ENCODE measurements around the gene DPF1. TPM values are rescaled to one million over a fixed set of nuclear protein-coding genes. Genes with fewer than 3 reads are reported as not detected.

DPF1 gene
- total RNA-seq, 6 experiments from 2014 or later: 3.3 to 6.6 (median 5.7) TPM

DNA sequence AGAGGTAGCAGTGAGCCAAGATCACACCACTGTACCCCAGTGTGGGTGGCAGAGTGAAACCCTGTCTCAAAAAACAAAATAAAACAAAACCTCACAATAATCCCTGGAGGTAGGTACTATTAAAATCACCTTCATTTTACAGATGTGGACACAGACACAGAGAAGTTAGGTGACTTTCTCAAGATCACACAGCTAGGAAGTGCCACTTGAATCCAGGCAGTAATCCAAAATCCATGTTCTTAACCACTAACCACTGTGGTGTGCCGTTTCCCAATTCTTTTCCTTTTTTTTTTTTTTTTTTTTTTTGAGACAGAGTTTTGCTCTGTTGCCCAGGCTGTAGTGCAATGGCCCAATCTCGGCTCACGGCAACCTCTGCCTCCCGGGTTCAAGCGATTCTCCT, 23.1 kb upstream of the DPF1 start:
- H3K4me1 Mint-ChIP-seq (ENCODE audit: low read depth): peaks cover 32% of the 10 kb centered on the region
- H3K27me3 Mint-ChIP-seq (ENCODE audit: insufficient read depth): peaks cover 2% of the 10 kb centered on the region
- H3K4me3 Mint-ChIP-seq: no peak overlapping the region
- no peaks in the 10 kb centered on the region for H3K36me3 Mint-ChIP-seq (ENCODE audit: low read depth)
- H3K27ac Mint-ChIP-seq: no peak overlapping the region
- TF ChIP-seq, protein P1, sequence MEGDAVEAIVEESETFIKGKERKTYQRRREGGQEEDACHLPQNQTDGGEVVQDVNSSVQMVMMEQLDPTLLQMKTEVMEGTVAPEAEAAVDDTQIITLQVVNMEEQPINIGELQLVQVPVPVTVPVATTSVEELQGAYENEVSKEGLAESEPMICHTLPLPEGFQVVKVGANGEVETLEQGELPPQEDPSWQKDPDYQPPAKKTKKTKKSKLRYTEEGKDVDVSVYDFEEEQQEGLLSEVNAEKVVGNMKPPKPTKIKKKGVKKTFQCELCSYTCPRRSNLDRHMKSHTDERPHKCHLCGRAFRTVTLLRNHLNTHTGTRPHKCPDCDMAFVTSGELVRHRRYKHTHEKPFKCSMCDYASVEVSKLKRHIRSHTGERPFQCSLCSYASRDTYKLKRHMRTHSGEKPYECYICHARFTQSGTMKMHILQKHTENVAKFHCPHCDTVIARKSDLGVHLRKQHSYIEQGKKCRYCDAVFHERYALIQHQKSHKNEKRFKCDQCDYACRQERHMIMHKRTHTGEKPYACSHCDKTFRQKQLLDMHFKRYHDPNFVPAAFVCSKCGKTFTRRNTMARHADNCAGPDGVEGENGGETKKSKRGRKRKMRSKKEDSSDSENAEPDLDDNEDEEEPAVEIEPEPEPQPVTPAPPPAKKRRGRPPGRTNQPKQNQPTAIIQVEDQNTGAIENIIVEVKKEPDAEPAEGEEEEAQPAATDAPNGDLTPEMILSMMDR (IDR thresholded peaks at IDR 0.05): no peak
- H3K9me3 Mint-ChIP-seq: no peaks in the 10 kb centered on the region
- no peak for DNase-seq

DNA sequence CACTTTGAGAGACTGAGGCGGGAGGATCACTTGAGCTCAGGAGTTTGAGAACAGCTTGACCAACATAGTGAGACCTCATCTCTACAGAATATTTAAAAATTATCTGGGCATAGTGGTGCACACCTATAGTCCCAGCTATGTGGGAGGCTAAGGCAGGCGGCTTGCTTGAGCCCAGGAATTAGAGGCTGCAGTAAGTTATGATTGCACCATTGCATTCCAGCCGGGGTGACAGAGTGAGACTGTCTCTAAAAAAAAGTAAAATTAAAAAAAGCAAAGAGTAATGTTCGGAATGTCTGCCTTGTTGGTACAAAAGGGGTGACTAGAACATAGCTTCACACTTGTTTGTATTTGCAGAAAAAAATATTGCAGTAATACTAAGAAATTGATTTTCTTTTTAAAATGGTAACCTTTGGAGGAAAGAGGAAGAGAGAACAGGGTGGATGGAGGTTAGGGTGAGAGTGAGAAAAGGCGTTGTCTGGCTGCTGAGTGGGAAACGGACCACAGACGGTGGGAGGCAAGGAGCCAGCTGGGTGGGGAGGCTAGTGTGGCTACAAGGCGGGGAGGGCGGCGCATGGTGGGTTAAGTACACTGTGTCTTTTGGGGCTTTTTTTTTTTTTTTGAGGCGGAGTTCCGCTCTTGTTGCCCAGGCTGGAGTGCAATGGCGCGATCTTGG, 21.9 kb upstream of the DPF1 start:
- H3K27ac Mint-ChIP-seq: no peak overlapping the region
- peaks cover 21% of the 10 kb centered on the region for H3K4me1 Mint-ChIP-seq (ENCODE audit: low read depth)
- no peaks in the 10 kb centered on the region for H3K9me3 Mint-ChIP-seq
- H3K4me3 Mint-ChIP-seq: no peak overlapping the region; the same call in 1 of the 2 replicates
- H3K27me3 Mint-ChIP-seq (ENCODE audit: insufficient read depth): no peaks in the 10 kb centered on the region; the same call in 1 of the 2 replicates
- TF ChIP-seq, protein P1 (IDR thresholded peaks at IDR 0.05): no peak
- no peak for DNase-seq
- no peaks in the 10 kb centered on the region for H3K36me3 Mint-ChIP-seq (ENCODE audit: low read depth)

DNA sequence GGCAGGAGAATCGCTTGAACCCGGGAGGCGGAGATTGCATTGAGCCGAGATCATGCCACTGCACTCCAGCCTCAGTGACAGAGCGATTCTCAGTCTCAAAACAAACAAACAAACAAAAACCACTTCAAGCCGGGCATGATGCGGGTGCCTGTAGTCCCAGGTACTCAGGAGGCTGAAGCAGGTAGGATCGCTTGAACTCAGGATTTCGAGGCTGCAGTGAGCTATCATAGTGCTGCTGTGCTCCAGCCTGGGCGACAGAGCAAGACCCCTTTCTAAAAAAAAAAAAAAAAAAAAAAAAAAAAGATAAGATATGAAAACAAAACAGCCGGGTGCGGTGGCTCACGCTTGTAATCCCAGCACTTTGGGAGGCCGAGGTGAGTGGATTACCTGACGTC, 19.3 kb upstream of the DPF1 start:
- Mint-ChIP-seq H3K27me3 (ENCODE audit: insufficient read depth) (peaks cover 5% of the 10 kb centered on the region; the same call in 1 of the 2 replicates), H3K27ac (no peak overlapping the region), H3K9me3 (no peaks in the 10 kb centered on the region), H3K4me1 (ENCODE audit: low read depth) (peaks cover 25% of the 10 kb centered on the region), H3K4me3 (peak overlapping the region; percentile 88), H3K36me3 (ENCODE audit: low read depth) (no peaks in the 10 kb centered on the region)
- no peak for DNase-seq
- TF ChIP-seq, protein P1 (IDR thresholded peaks at IDR 0.05): no peak

DNA sequence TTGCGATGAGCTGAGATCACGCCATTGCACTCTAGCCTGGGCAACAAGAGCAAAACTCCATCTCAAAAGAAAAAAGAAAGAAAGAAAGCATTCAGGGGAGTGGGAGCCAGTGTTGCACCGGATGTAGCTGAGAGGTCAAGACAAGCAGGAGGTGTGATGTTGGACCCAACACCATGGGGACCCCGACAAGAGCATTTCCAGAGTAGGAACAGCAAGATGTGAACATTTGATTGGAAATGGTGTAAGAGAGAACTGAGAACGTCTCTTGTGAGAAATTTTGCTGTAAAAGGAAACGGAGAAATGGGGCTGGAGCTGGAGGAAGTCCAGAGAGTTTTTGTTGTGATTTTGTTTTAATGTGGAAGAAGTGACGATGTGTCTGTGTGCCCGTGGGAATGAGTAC, 15.8 kb upstream of the DPF1 start:
- H3K36me3 Mint-ChIP-seq (ENCODE audit: low read depth): no peaks in the 10 kb centered on the region
- no peaks in the 10 kb centered on the region for H3K9me3 Mint-ChIP-seq
- peaks cover 15% of the 10 kb centered on the region for H3K4me1 Mint-ChIP-seq (ENCODE audit: low read depth)
- no peak for DNase-seq
- no peak overlapping the region for H3K27ac Mint-ChIP-seq
- peaks cover 15% of the 10 kb centered on the region for H3K27me3 Mint-ChIP-seq (ENCODE audit: insufficient read depth)
- no peak overlapping the region for H3K4me3 Mint-ChIP-seq
- TF ChIP-seq, protein P1 (IDR thresholded peaks at IDR 0.05): no peak

DNA sequence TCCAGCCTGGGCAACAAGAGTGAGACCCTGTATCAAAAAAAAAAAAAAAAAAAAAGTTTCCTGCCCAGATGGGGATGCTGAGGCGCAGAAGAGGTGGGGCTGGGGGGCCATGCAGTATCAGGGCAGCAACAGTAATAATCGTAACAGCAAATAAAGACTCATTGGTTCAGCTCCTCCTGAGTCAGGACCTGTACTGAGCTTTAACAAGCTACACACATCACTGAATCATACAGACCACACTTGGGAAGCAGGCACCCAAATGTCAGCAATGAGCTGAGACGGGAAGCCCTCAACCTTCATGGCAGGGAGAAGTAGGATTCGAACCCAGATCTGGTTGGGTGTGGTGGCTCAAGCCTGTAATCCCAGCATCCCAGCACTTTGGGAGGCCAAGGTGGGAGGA, 10.6 kb upstream of the DPF1 start:
- Mint-ChIP-seq H3K27me3 (ENCODE audit: insufficient read depth) (peaks cover 23% of the 10 kb centered on the region), H3K36me3 (ENCODE audit: low read depth) (no peaks in the 10 kb centered on the region), H3K9me3 (no peaks in the 10 kb centered on the region), H3K4me3 (no peak overlapping the region), H3K27ac (no peak overlapping the region), H3K4me1 (ENCODE audit: low read depth) (peaks cover under 1% of the 10 kb centered on the region; the same call in 1 of the 2 replicates)
- TF ChIP-seq, protein P1 (IDR thresholded peaks at IDR 0.05): no peak
- DNase-seq: no peak
